T-helper 22 cell (primary cell): ENCODE data around the gene COP1.

ENCODE experiments used
- DNase-seq: peaks from one replicate; pipeline ENCODE4 v3.0.0-alpha.2; 2020; ENCODE audit warnings: low read depth

The COP1 gene

DNA sequence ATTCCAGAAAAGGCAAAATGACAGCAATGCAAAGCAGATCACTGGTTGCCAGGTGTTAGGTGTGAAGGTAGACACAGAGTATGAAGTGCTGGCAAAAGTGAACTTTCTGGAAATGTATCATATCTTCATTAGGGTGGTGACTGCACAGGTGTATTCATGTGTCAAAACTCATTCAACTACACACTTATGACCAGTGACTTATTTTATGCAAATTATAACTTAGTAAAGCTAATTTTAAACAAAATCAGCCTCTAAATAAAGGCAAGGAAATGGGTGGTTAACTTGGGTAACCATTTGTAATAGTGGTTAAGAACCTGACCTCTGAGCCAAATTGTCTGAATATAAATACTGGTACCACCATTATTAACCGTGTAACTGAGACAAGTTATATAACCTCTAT lies 7.4 kb downstream of the COP1 start:
- DNase-seq = no peak

DNA sequence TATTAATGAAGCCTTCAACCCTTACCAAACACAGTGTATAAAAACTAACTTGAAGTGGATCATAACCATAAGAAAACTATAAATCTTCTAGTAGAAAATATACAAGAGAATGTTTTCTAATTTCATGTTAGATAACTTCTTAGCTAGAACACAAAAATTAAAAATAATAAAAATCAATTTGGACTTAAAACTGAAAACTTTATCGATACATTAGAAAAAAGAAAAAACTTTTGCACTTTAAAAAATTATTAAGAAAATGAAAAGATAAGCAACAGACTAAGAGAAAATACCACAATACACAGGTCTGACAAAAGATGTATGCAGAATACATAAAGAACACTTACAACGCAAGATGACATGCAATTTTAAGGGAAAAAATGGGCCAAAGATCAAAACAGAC lies 8.7 kb downstream of the COP1 start:
- no peak for DNase-seq

DNA sequence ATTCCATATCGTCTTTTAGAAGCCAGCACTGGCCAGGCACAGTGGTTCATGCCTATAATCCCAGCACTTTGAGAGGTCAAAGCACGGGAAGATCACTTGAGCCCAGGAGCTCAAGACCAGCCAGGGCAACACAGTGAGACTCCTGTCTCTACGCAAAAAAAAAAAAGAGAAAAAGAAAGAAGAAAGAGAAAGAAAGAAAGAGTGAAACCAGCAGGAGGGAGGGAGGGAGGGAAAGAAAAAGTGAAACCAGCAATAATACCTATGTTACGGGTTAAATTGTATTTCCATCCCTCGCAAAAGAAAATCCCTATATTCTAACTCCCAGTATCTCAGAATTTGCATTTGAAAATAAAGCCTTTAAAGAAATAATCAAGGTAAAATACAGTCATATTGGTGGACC lies 10.4 kb downstream of the COP1 start:
- DNase-seq = no peak

GRCh38 chr1:176195547-176195946 lies 11.5 kb downstream of the COP1 start:
- DNase-seq = no peak

DNA sequence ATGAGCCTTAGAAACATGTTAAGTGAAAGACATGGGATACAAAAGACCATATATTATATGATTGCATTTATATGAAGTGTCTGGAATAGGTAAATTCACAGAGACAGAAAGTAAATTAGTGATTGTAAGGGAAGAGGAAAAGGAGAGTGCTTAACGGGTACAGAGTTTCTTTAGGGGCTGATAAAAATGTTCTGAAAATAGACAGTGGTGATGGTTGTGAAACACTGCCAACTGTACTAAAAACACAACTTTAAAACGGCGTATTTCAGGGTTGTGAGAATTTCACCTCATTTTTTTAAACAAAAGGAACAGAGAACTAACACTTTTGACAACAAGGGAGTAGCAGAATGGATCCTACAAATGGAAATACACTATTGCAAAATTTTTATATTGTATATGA lies 13.4 kb downstream of the COP1 start:
- DNase-seq = no peak

DNA sequence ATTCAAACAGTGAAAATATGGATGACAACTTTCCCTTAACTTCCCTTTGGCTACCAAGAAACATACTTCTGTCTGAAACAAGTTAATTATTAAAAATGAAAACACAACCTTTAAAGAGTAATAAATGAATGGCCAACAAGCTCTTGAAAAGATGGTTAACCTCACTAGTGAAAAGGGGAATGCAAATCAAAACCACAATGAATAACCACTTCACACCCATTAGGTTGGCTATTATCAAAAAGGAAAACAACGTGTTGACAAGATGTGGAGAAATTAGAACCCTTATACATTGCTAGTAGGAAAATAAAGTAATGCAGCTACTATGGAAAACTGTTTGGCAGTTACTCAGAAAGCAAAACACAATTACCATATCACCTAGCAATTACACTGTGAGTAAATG lies 14.1 kb downstream of the COP1 start:
- no peak for DNase-seq

DNA sequence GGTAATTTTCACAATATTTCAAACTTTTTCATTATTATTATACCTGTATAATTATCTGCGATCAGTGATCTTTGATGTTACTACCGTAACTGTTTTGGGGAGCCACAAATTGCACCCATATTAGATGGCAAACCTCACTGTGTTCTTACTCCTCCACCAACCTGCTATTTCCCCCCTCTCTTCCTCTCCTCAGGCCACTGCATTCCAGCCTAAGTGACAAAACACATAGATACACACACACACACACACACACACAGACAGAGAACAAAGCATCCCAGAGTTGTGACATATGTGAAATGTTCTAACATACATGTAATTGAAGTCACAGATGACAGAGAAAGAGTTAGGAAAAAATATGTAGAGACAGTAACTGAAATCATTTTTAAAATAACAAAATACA lies 18.5 kb downstream of the COP1 start:
- no peak for DNase-seq

DNA sequence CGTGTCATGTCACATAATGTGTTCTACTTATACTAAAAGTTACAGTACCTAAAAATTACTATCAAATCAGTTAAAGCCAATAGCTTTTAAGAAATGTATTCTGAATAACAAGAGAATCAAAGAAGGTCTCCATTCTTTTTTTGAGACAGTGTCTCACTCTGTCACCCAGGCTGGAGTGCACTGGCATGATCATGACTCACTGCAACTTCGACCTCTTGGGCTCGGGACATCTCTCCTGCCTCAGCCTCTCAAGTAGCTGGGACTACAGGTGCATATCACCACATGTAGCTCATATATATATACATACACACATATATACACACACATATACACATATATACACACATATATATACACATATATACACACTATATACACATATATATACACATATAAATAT lies 20.1 kb downstream of the COP1 start:
- no peak for DNase-seq

DNA sequence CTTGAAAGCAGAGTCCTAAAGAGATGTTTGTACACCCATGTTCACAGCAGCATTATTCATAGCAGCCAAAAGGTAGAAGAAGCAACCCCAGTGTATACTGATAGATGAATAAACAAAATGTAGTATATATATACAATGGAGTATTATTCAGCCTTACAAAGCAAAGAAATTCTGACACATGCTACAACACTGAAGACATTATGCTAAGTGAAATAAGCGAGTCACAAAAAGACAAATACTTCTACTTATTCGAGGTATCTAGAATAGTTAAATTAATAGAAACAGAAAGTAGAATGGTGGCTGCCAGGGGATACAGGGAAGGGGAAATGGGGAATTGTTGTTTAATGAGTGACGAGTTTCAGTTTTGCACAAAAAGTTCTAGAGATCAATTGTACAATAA lies 23.5 kb downstream of the COP1 start:
- no peak for DNase-seq

GRCh38 chr1:176178316-176178715 lies 28.8 kb downstream of the COP1 start:
- no peak for DNase-seq

DNA sequence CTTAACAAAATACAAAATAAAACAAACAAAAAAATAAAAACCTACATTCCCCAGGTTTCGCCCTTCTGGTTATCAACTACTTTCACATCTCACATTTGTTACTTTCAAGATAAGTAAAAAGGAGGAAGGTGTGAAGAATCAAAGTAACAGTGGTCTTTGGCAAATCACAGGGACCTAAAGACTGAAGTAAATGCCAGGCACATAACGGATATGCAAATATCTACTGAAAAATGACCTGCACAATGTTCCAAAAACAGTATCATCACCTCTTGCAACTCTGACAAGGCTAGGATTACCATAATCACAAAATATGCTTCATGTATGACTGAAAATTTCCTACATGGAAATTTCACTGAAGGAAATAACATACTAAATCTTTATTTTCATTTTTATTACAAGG lies 29.3 kb downstream of the COP1 start:
- DNase-seq = no peak

- no peak for DNase-seq
These were observed 33.0 kb downstream of the COP1 start for GRCh38 chr1:176174108-176174507.

DNA sequence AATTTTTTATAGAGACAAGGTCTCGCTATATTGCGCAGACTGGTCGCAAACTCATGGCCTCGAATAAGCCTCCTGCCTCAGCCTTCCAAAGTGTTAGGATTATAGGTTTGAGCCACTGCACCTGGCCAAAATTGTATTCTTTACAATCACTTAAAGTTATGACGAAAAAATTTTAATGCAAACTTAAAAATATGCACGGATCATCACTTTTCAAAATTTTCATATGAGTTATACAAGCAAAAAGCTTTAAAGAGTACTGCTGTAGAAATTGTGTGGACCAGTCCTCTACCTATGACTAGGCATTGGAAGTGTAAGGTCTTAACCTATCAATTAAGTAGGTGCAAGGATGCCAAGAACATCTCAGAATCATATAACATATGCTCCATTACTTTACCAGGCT lies 34.9 kb downstream of the COP1 start:
- DNase-seq = no peak

- DNase-seq = no peak
These were observed 39.9 kb downstream of the COP1 start for GRCh38 chr1:176167210-176167609.

- DNase-seq = no peak
These were observed 41.5 kb downstream of the COP1 start for GRCh38 chr1:176165573-176165972.

DNA sequence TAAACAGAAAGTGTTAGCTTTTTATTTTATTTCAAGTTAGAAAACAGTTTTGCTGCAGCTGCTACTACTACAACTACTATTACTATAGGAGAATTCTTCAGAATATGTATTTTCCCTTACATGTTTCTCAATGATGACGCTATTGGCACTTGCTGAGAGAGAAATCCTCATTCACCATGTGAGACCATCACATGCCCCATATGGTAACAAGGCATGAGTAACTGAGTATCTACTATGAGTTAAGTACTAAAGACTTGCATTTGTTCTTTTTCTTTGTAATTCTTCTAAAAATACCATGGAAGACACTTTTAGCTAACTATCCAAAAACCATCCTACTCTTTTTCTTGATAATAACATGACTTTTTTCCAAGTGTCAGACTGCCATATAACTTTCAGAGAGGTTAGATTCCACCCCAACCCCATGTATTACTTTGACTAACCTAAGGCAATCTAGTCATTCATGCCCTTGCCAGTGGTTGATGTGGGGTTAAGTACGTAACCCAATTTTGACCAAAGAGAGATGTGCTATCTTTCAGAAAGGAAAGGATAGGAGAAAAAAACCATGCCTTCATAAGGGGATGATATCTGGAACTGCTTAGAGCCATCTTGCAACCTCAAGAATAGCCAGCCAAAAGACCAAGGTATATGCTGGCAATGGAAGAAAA lies 42.9 kb downstream of the COP1 start:
- no peak for DNase-seq

GRCh38 chr1:176159993-176160392 lies 47.1 kb downstream of the COP1 start:
- DNase-seq = no peak

DNA sequence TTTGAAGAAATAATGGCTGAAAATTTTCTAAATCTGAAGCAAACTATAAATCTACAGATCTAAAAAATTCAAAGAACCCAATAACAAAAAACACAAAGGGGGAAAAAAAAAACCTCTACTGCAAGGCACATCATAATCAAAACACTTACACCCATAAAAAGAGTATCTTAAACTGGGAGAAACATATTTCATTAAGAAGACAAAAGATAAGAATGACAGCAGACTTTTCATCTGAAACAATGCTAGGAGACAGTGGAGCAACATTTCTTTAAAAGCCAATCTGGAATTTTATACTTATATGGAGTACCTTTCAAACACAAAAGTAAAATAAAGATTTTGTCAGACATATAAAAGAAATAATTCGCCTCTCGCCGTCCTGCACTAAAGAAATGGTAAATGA lies 49.1 kb downstream of the COP1 start:
- no peak for DNase-seq

DNA sequence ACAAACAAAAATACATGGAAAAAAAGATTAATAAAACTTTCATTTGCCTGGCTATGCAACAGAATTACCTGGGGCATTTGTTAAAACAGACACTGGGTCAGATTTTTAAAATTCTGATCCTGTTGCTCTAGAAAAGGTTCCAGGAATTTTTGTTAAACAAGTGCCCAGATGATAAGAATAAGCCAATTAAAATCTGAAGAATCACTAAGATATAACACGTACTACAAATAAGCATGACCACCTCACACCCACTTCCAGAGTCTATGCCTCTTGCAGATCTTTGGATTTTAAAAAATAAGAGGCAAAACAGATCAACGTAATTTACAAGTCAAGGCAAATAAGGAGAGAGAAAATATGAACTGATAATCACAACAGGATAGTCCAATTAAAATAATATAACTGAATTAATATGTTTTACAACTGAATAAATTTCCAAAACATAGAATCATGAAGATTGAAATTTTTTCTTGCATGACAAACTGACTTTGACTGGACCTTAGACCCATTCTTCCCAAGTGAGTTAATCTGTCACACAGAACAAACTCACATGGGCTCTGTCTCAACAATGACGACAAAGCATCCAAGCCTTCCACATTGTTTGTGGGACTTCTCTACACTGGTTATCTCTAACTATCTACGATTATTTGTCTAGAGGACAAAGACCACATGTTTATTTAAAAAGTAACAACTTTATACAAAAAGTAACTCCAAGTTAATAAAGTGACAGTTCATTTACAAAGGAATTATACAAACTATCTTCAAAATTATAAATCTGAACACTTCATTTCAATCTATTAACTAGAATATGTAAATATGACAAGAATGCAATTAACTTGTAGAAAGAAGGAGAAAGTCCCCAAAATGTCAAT lies 56.9 kb downstream of the COP1 start:
- no peak for DNase-seq

GRCh38 chr1:176144526-176144925 lies 62.6 kb downstream of the COP1 start:
- no peak for DNase-seq

DNA sequence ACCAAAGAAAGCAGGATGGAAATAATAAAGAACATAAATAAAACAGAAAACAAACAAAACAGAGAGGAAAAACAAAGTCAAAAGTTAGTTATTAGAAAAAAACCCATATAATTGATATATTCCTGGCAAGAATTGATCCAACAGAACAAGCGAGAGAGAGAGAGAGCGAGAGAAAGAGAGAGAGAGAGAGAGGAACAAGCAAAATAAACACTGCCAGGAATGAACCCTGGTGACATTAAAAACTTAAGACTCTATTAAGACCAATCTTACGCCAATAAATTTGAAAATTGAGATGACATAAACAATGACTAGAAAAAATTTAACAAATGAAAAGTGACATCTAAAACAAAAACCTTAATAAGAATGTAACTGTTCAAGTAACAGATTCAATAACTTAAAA lies 64.1 kb downstream of the COP1 start:
- DNase-seq = no peak

DNA sequence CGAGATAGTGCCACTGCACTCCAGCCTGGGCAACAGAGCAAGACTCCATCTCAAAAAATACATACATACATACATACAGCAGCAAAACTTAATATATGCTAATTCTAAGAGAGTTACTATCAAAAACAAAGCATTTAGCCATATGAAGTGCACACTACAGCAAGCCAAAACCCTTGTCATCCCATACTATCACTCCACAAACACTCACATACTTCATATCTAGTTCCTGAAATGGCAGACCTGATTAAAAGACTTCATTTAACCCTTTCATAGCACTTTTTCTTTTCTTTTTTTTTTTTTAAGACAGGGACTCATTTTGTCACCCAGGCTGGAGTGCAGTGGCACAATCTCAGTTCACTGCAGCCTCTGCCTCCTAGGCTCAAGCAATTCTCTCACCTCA lies 65.6 kb downstream of the COP1 start:
- no peak for DNase-seq

- DNase-seq = no peak
These were observed 70.2 kb downstream of the COP1 start for GRCh38 chr1:176136891-176137290.

GRCh38 chr1:176134666-176135065 lies 72.4 kb downstream of the COP1 start:
- DNase-seq = no peak
